ENCODE data around the gene BIRC7.

The BIRC7 gene

GRCh38 chr20:63204362-63204761 lies 31.3 kb upstream of the BIRC7 start:
- no peak for DNase-seq (ENCODE audit: insufficient read length, low spot score)
- TF ChIP-seq PAX5 (IDR thresholded peaks at IDR 0.05; ENCODE audit: insufficient read depth, low read length, severe bottlenecking), result no peak
- TF ChIP-seq POLR2AphosphoS5 (IDR thresholded peaks at IDR 0.05; ENCODE audit: low read depth, low read length), result no peak
- TF ChIP-seq TAF1 (IDR thresholded peaks at IDR 0.05; ENCODE audit: low read depth, low read length), result no peak
- TF ChIP-seq POLR2A (IDR thresholded peaks at IDR 0.05; ENCODE audit: low read depth, low read length), result no peak
- no peak for TF ChIP-seq SPI1 (IDR thresholded peaks at IDR 0.05; ENCODE audit: low read depth, low read length)
- no peak for TF ChIP-seq POU2F2 (IDR thresholded peaks at IDR 0.05; ENCODE audit: low read depth, low read length)
- FAIRE-seq, result no peak

GRCh38 chr20:63205896-63206295 lies 29.8 kb upstream of the BIRC7 start:
- DNase-seq (ENCODE audit: insufficient read length, low spot score), result no peak
- no peak for FAIRE-seq
- no peak for TF ChIP-seq SPI1 (IDR thresholded peaks at IDR 0.05; ENCODE audit: low read depth, low read length)
- TF ChIP-seq PAX5 (IDR thresholded peaks at IDR 0.05; ENCODE audit: insufficient read depth, low read length, severe bottlenecking), result no peak
- no peak for TF ChIP-seq POLR2AphosphoS5 (IDR thresholded peaks at IDR 0.05; ENCODE audit: low read depth, low read length)
- no peak for TF ChIP-seq TAF1 (IDR thresholded peaks at IDR 0.05; ENCODE audit: low read depth, low read length)
- no peak for TF ChIP-seq POU2F2 (IDR thresholded peaks at IDR 0.05; ENCODE audit: low read depth, low read length)
- TF ChIP-seq POLR2A (IDR thresholded peaks at IDR 0.05; ENCODE audit: low read depth, low read length), result no peak

DNA sequence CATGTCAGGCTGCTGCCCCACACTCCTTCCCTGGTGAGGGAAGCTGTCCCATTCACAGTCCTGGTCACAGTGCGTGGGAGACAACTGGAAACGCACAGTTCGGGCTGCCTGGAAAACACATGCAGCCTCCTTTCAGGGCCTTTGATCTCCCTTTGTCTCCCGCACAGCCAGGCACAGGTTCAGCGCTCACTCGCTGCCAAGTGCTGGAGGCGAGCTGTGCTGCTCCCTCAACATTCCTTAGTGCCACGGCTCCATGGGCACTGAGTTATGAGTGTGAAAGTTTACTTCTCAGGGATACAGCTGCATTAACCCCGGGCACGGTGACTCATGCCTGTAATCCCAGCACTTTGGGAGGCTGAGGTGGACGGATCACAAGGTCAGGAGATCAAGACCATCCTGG lies 28.8 kb upstream of the BIRC7 start:
- FAIRE-seq (no peak), DNase-seq (ENCODE audit: insufficient read length, low spot score) (no peak)
- TF ChIP-seq POU2F2 (IDR thresholded peaks at IDR 0.05; ENCODE audit: low read depth, low read length) (no peak), TAF1 (IDR thresholded peaks at IDR 0.05; ENCODE audit: low read depth, low read length) (no peak), POLR2AphosphoS5 (IDR thresholded peaks at IDR 0.05; ENCODE audit: low read depth, low read length) (no peak)

- FAIRE-seq (no peak), DNase-seq (ENCODE audit: insufficient read length, low spot score) (no peak)
- no peak for TF ChIP-seq SPI1 (IDR thresholded peaks at IDR 0.05; ENCODE audit: low read depth, low read length)
Observed at GRCh38 chr20:63208346-63208909, 27.3 kb upstream of the BIRC7 start.

DNA sequence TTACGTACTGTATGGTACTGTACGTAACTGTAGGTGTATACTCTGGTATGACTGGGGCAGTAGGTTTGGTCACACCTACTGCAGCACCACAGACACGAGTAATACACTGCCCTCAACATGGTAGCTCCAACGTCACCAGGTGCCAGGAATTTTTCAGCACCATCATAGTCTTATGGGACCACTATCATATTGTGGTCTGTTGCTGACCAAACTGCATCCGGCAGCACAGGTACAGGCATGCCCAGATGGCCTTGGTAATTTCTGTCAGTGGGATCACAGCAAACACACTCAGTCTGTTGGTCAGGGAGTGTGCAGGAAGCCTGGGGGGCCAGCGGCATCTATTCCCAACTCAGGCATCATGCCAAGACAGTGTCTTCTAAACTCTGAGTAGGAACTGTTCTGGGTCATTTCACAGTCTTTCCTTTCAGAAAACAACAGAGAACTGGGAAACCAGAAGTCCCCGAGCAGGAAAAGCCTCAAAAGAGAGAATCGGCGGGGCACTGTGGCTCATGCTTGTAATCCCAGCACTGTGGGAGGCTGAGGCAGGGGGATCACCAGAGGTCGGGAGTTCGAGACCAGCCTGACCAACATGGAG lies 25.6 kb upstream of the BIRC7 start:
- TF ChIP-seq SPI1 (IDR thresholded peaks at IDR 0.05; ENCODE audit: low read depth, low read length), result no peak
- FAIRE-seq, result no peak
- DNase-seq (ENCODE audit: insufficient read length, low spot score), result no peak

DNA sequence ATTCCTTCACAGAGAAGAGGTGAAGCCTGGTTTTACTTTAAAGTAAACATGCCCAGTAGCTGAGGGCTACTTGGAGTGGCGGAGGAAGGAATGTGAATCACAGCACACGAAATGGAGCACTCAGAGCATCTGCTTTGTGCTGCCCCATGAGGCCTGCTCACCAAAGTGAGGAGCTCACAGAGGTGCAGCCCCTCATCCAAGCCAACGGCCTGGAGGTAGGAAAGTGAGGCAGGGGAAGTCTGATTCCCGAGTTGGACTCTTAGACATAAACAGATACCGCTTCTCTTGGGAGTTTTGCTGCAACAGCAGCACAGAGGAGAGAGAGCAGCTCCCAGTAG lies 23.3 kb upstream of the BIRC7 start:
- no peak for FAIRE-seq

GRCh38 chr20:63212792-63213191 lies 22.9 kb upstream of the BIRC7 start:
- no peak for FAIRE-seq
- no peak for DNase-seq (ENCODE audit: insufficient read length, low spot score)

More for the DNA sequence above, 23.3 kb upstream of the BIRC7 start:
- TF ChIP-seq TAF1 (IDR thresholded peaks at IDR 0.05; ENCODE audit: low read depth, low read length) (no peak), POU2F2 (IDR thresholded peaks at IDR 0.05; ENCODE audit: low read depth, low read length) (no peak), POLR2A (IDR thresholded peaks at IDR 0.05; ENCODE audit: low read depth, low read length) (no peak), SPI1 (IDR thresholded peaks at IDR 0.05; ENCODE audit: low read depth, low read length) (no peak), PAX5 (IDR thresholded peaks at IDR 0.05; ENCODE audit: insufficient read depth, low read length, severe bottlenecking) (no peak), POLR2AphosphoS5 (IDR thresholded peaks at IDR 0.05; ENCODE audit: low read depth, low read length) (no peak)
- no peak for DNase-seq (ENCODE audit: insufficient read length, low spot score)

DNA sequence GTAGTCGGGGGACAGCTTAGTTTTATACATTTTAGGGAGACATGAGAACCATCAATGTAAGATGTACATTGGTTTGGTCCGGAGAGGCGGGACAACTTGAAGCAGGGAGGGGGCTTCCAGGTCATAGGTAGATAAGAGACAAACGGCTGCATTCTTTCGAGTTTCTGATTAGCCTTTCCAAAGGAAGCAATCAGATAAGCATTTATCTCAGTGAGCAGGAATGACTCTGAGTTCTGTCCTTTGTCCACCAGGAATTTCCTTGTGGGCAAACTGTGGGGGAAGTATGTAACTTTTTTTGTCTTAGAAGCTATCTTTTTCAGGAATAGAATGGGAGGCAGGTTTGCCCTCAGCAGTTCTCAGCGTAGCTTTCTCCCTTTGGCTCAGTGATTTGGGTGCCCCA lies 21.2 kb upstream of the BIRC7 start:
- DNase-seq (ENCODE audit: insufficient read length, low spot score) (no peak), FAIRE-seq (no peak)
- TF ChIP-seq POU2F2 (IDR thresholded peaks at IDR 0.05; ENCODE audit: low read depth, low read length), result no peak
- no peak for TF ChIP-seq POLR2AphosphoS5 (IDR thresholded peaks at IDR 0.05; ENCODE audit: low read depth, low read length)
- no peak for TF ChIP-seq PAX5 (IDR thresholded peaks at IDR 0.05; ENCODE audit: insufficient read depth, low read length, severe bottlenecking)
- TF ChIP-seq POLR2A (IDR thresholded peaks at IDR 0.05; ENCODE audit: low read depth, low read length), result no peak
- TF ChIP-seq SPI1 (IDR thresholded peaks at IDR 0.05; ENCODE audit: low read depth, low read length), result no peak
- no peak for TF ChIP-seq TAF1 (IDR thresholded peaks at IDR 0.05; ENCODE audit: low read depth, low read length)

More at GRCh38 chr20:63212792-63213191, 22.9 kb upstream of the BIRC7 start:
- no peak for TF ChIP-seq SPI1 (IDR thresholded peaks at IDR 0.05; ENCODE audit: low read depth, low read length)
- no peak for TF ChIP-seq POLR2AphosphoS5 (IDR thresholded peaks at IDR 0.05; ENCODE audit: low read depth, low read length)
- TF ChIP-seq TAF1 (IDR thresholded peaks at IDR 0.05; ENCODE audit: low read depth, low read length), result no peak
- TF ChIP-seq POU2F2 (IDR thresholded peaks at IDR 0.05; ENCODE audit: low read depth, low read length), result no peak
- no peak for TF ChIP-seq POLR2A (IDR thresholded peaks at IDR 0.05; ENCODE audit: low read depth, low read length)
- no peak for TF ChIP-seq PAX5 (IDR thresholded peaks at IDR 0.05; ENCODE audit: insufficient read depth, low read length, severe bottlenecking)

GRCh38 chr20:63215101-63216040 lies 20.3 kb upstream of the BIRC7 start:
- TF ChIP-seq POLR2AphosphoS5 (IDR thresholded peaks at IDR 0.05; ENCODE audit: low read depth, low read length), result 0 out of 2 replicates have a peak, but pooled peaks have one; percentile 24
- no peak for TF ChIP-seq SPI1 (IDR thresholded peaks at IDR 0.05; ENCODE audit: low read depth, low read length)
- TF ChIP-seq TAF1 (IDR thresholded peaks at IDR 0.05; ENCODE audit: low read depth, low read length), result no peak
- peak; percentile 45 for FAIRE-seq
- no peak for DNase-seq (ENCODE audit: insufficient read length, low spot score)
